OCI-LY1 (cell line): ENCODE data around the gene SNAP25.

Experiments
- H2AFZ ChIP-seq: fragments of 200-600 bp; sonication (generic), shearing (Covaris generic); 2 replicates; pipeline ENCODE4 v1.6.0; 2014; ENCODE audit warnings: antibody characterized with exemption, mild to moderate bottlenecking, low read length
- H3F3A ChIP-seq: fragments of 200-600 bp; sonication (generic), shearing (Covaris generic); 2 replicates; pipeline ENCODE4 v1.6.0; 2014; ENCODE audit warnings: mild to moderate bottlenecking, antibody characterized with exemption, low read length, moderate library complexity; ENCODE audit not compliant: insufficient read depth
- H3K27ac ChIP-seq: fragments of 200-600 bp; sonication (generic); 2 replicates; pipeline ENCODE4 v1.5.1; 2014; ENCODE audit warnings: low read length, mixed run types, mild to moderate bottlenecking, low read depth; ENCODE audit not compliant: poor library complexity, severe bottlenecking
- H3K27me3 ChIP-seq: fragments of 200-600 bp; sonication (generic); 2 replicates; pipeline ENCODE4 v1.6.0; 2014; ENCODE audit warnings: antibody characterized with exemption, mild to moderate bottlenecking, low read length, moderate library complexity; ENCODE audit not compliant: insufficient read depth
- H3K36me3 ChIP-seq: fragments of 200-600 bp; sonication (generic); 2 replicates; pipeline ENCODE4 v1.6.1; 2014; ENCODE audit warnings: mild to moderate bottlenecking, antibody characterized with exemption, low read length, moderate library complexity, mixed read lengths; ENCODE audit not compliant: insufficient read depth
- H3K4me1 ChIP-seq: fragments of 200-600 bp; sonication (generic); 2 replicates; pipeline ENCODE4 v1.5.1; 2014; ENCODE audit warnings: mild to moderate bottlenecking, low read length, moderate library complexity; ENCODE audit not compliant: insufficient read depth, severe bottlenecking
- H3K4me2 ChIP-seq: fragments of 200-600 bp; sonication (generic), shearing (Covaris generic); 2 replicates; pipeline ENCODE4 v1.6.1; 2014; ENCODE audit warnings: low read length
- H3K4me3 ChIP-seq: fragments of 200-600 bp; sonication (generic); 2 replicates; pipeline ENCODE4 v1.5.1; 2014; ENCODE audit warnings: low read length, low read depth, mild to moderate bottlenecking, mixed read lengths; ENCODE audit not compliant: poor library complexity, severe bottlenecking
- H3K79me2 ChIP-seq: fragments of 200-600 bp; shearing (Covaris generic); 2 replicates; pipeline ENCODE4 v1.6.1; 2016; ENCODE audit warnings: mixed run types, low read length, mixed read lengths; ENCODE audit not compliant: insufficient read depth
- H3K9ac ChIP-seq: fragments of 200-600 bp; sonication (generic), shearing (Covaris generic); 2 replicates; pipeline ENCODE4 v1.6.1; 2014; ENCODE audit warnings: mild to moderate bottlenecking, low read length, mixed read lengths
- H3K9me2 ChIP-seq: fragments of 200-600 bp; sonication (generic), shearing (Covaris generic); 2 replicates; pipeline ENCODE4 v1.6.1; 2014; ENCODE audit warnings: low read depth, mild to moderate bottlenecking, low read length, mixed read lengths
- H3K9me3 ChIP-seq: fragments of 200-600 bp; shearing (Covaris generic); 2 replicates; pipeline ENCODE4 v1.6.1; 2014; ENCODE audit warnings: low read length, mixed read lengths
- H4K20me1 ChIP-seq: fragments of 200-600 bp; sonication (generic), shearing (Covaris generic); 2 replicates; pipeline ENCODE4 v1.6.0; 2016; ENCODE audit warnings: mild to moderate bottlenecking, low read length; ENCODE audit not compliant: insufficient read depth
- CTCF ChIP-seq: fragments of 200-600 bp; sonication (generic), shearing (Covaris generic); IDR thresholded peaks from 2 replicates; pipeline ENCODE4 v1.5.1; 2017; ENCODE audit warnings: mild to moderate bottlenecking, antibody characterized with exemption, low read length, moderate library complexity, mixed read lengths
- EZH2 ChIP-seq: fragments of 200-600 bp; sonication (generic), shearing (Covaris generic); IDR thresholded peaks from 2 replicates; pipeline ENCODE4 v1.8.0; 2017; ENCODE audit warnings: borderline replicate concordance, mixed run types, mild to moderate bottlenecking, antibody characterized with exemption, low read length, moderate library complexity, mixed read lengths

SNAP25 gene

GRCh38 chr20:10270630-10271029 is 52.0 kb downstream of the SNAP25 start:
- no peaks in the 10 kb centered on the region for H3K36me3 ChIP-seq
- no peak overlapping the region for H3K4me2 ChIP-seq
- no peaks in the 10 kb centered on the region for H3K9me2 ChIP-seq
- H3K79me2 ChIP-seq = no peaks in the 10 kb centered on the region
- H3K4me3 ChIP-seq = no peak overlapping the region
- no peaks in the 10 kb centered on the region for H3K4me1 ChIP-seq
- no peaks in the 10 kb centered on the region for H3F3A ChIP-seq
- H3K9ac ChIP-seq = no peak overlapping the region
- H2AFZ ChIP-seq = no peak overlapping the region
- H3K27me3 ChIP-seq = no peaks in the 10 kb centered on the region
- no peak overlapping the region for H3K27ac ChIP-seq
- H3K9me3 ChIP-seq = no peaks in the 10 kb centered on the region
- H4K20me1 ChIP-seq = no peaks in the 10 kb centered on the region
- TF ChIP-seq CTCF (no peak), EZH2 (no peak)

DNA sequence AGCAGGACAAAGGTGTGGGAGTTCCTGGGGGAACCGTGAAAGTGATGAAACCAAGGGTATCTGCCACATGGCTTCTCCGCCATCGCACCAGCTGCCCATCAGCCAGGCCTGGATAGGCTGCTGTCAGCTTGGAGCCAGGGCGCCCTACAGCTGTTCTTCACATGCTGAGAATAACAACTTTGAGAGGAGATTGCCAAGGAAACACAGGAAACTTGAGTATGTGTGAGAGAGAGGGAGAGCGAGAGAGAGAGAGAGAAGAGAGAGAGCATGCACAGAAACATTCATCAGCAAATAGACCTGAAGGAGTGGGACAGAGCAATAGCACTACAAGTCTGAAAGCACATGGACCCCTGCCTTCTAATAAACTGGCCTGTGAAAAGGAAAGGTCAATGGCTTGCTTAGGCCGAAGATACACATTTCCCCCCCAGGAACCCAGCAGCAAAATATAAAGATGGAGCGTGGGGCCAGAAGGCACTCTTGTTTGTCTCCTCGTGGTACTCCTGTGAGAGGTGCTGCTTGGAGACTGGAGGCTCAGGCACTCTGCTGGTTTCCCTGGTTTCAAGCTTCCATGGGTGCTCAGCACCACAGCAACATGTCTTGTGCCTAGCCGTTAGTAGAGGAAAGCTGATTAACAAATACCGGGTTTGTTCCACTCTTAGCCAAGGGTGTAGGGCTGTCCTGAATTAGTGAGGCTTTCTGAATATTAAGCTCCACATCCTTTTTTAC is 53.0 kb downstream of the SNAP25 start:
- Histone ChIP-seq H3K4me2 (no peak overlapping the region), H2AFZ (no peak overlapping the region), H4K20me1 (no peaks in the 10 kb centered on the region), H3K9ac (no peak overlapping the region), H3K36me3 (no peaks in the 10 kb centered on the region), H3K9me2 (no peaks in the 10 kb centered on the region), H3F3A (no peaks in the 10 kb centered on the region), H3K79me2 (no peaks in the 10 kb centered on the region), H3K27ac (no peak overlapping the region), H3K27me3 (no peaks in the 10 kb centered on the region), H3K9me3 (no peaks in the 10 kb centered on the region), H3K4me3 (no peak overlapping the region), H3K4me1 (no peaks in the 10 kb centered on the region)
- no peak for TF ChIP-seq EZH2
- TF ChIP-seq CTCF = no peak

DNA sequence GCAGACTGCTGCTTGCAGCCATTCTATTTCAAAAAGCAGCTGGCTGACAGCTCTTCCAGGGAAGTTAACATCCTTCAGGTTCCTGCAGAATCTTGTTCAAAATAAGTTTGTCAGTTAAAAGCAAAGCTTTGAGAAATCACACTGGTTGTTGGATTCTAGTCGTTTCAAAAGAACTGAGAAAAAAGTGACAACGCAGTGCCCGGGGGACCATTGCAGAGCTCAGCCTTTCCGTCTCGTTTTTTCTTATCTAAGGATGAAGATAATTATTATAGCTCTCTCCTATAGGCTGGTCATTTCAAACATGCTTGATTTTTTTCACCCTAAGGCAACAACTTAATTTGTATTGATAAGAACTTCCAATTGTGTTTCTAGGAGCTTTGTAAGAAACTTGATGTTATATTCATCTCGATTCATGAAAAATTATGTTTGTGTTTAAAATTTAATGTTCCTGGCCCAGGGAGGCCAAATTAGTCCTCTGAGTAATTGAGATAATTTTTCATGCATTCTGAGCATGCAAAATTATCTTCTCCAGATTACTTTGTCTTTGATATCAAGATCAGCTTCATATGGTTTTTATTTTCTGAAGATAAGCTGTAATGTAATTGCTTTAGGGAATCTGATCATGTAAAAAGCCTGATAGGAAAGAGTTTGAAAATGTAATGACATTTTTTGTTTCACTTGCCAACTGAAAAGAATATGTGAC is 58.4 kb downstream of the SNAP25 start:
- H3K9me2 ChIP-seq = no peaks in the 10 kb centered on the region
- no peaks in the 10 kb centered on the region for H4K20me1 ChIP-seq
- no peaks in the 10 kb centered on the region for H3K27me3 ChIP-seq
- no peaks in the 10 kb centered on the region for H3K36me3 ChIP-seq
- no peak for TF ChIP-seq EZH2
- no peak for TF ChIP-seq CTCF
- no peak overlapping the region for H3K4me3 ChIP-seq
- H3F3A ChIP-seq = no peaks in the 10 kb centered on the region
- H3K4me1 ChIP-seq = no peaks in the 10 kb centered on the region
- no peaks in the 10 kb centered on the region for H3K79me2 ChIP-seq
- H3K9ac ChIP-seq = no peak overlapping the region
- H2AFZ ChIP-seq = no peak overlapping the region
- no peak overlapping the region for H3K4me2 ChIP-seq
- H3K9me3 ChIP-seq = no peaks in the 10 kb centered on the region
- no peak overlapping the region for H3K27ac ChIP-seq
